ENCODE results near the gene IL20. TPM values are rescaled to one million over a fixed set of nuclear protein-coding genes. Genes with fewer than 3 reads are reported as not detected.

Gene IL20
- polyA plus RNA-seq, 1 donor (not counting 4 experiments of a cell fraction or from before 2014, with no cell fraction given): 4.7 TPM

DNA sequence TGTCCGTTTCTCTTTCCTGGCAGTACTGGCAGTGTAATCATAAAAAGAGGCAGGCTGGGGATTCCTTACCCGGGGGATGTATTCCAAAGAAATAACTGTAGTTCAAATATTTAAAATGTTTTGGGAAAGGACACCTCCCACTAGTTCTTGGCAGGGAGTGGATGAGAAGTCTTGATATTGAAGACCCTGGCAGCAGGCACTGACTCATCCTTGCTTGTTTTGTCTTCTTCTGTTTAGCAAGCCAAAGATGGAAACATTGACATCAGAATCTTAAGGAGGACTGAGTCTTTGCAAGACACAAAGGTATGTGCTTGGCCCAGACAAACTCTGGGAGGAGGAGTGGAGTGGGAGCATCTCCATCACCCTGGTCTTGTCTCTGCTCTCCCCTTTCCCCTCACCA, 639 bp downstream of the IL20 start:
- dilution Hi-C loops (cut with MboI; ENCODE audit: extremely low pct_ligation_motif_present, low sequenced_read_pairs): no loop called here
- no peak for FAIRE-seq
- no peaks in the 10 kb centered on the region for H3K79me2 ChIP-seq (ENCODE audit: control insufficient read depth, insufficient read depth, low read length)
- no peaks in the 10 kb centered on the region for H3K27me3 ChIP-seq (ENCODE audit: control insufficient read depth, extremely low read depth, insufficient read depth, low read length)
- no peak for DNase-seq (ENCODE audit: low read depth, low spot score)
- H3K9me3 ChIP-seq (ENCODE audit: control insufficient read depth, low read depth, low read length): no peaks in the 10 kb centered on the region
- peak overlapping the region; percentile 76 for H3K4me2 ChIP-seq (ENCODE audit: control insufficient read depth, extremely low read depth, insufficient read depth, low read depth, low read length)
- peaks cover 0 to 10% of the 10 kb centered on the region in 2 experiments for H3K36me3 ChIP-seq (ENCODE audit: control insufficient read depth in 2 of 2, extremely low read depth in 1 of 2, insufficient read depth in 2 of 2, low read length in 2 of 2)
- peaks cover 42% of the 10 kb centered on the region for H3K4me1 ChIP-seq (ENCODE audit: control insufficient read depth, extremely low read depth, insufficient read depth, low read length)
- H2AFZ ChIP-seq (ENCODE audit: control insufficient read depth, low read length): no peak overlapping the region
- H3K9me1 ChIP-seq (ENCODE audit: control insufficient read depth, extremely low read depth, insufficient read depth, low read length): no peaks in the 10 kb centered on the region
- peak overlapping the region in 1 of 3 experiments; percentile 51 for H3K4me3 ChIP-seq (ENCODE audit: control insufficient read depth in 2 of 3, extremely low read depth in 1 of 3, insufficient read depth in 2 of 3, low read depth in 1 of 3, low read length in 3 of 3)
- peak overlapping the region; percentile 53 for H3K9ac ChIP-seq (ENCODE audit: control insufficient read depth, extremely low read depth, insufficient read depth, low read length)
- TF ChIP-seq EZH2 (IDR thresholded peaks at IDR 0.05; ENCODE audit: low read length): no peak
- no peak for TF ChIP-seq CTCF (optimal IDR thresholded peaks at IDR 0.05 in 1 of 3, IDR thresholded peaks at IDR 0.05 in 1 of 3, conservative IDR thresholded peaks at IDR 0.05 in 1 of 3; ENCODE audit: extremely low read depth in 1 of 3, insufficient read depth in 2 of 3, low read length in 3 of 3)
- no peaks in the 10 kb centered on the region for H4K20me1 ChIP-seq (ENCODE audit: control insufficient read depth, extremely low read depth, insufficient read depth, low read length)
- peak overlapping the region; percentile 77 for H3K27ac ChIP-seq (ENCODE audit: control insufficient read depth, insufficient read depth, low read length)

DNA sequence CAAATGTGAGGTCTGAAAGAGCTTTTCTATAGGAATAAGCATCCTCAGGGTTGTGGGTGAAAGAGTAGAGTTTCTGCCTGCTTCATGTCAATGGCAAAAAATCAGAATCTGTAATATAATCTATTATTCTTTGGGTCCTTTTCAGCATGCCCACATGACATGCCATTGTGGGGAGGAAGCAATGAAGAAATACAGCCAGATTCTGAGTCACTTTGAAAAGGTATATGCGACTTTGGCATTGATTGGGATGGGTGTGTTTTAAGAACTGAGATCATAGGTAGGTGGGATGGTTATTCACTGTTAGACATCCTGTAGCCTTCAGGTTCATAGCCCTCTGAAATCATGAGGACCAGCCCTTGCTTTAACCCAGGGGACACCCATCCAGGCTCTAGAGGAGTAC, 1.8 kb downstream of the IL20 start:
- no peaks in the 10 kb centered on the region for H3K9me1 ChIP-seq (ENCODE audit: control insufficient read depth, extremely low read depth, insufficient read depth, low read length)
- no peak for FAIRE-seq
- H3K27me3 ChIP-seq (ENCODE audit: control insufficient read depth, extremely low read depth, insufficient read depth, low read length): no peaks in the 10 kb centered on the region
- TF ChIP-seq CTCF (optimal IDR thresholded peaks at IDR 0.05 in 1 of 3, IDR thresholded peaks at IDR 0.05 in 1 of 3, conservative IDR thresholded peaks at IDR 0.05 in 1 of 3; ENCODE audit: extremely low read depth in 1 of 3, insufficient read depth in 2 of 3, low read length in 3 of 3) (no peak), EZH2 (IDR thresholded peaks at IDR 0.05; ENCODE audit: low read length) (no peak)
- no peak overlapping the region for H2AFZ ChIP-seq (ENCODE audit: control insufficient read depth, low read length)
- peak overlapping the region in 1 of 3 experiments; percentile 7 for H3K4me3 ChIP-seq (ENCODE audit: control insufficient read depth in 2 of 3, extremely low read depth in 1 of 3, insufficient read depth in 2 of 3, low read depth in 1 of 3, low read length in 3 of 3)
- no peaks in the 10 kb centered on the region for H3K9me3 ChIP-seq (ENCODE audit: control insufficient read depth, low read depth, low read length)
- H3K79me2 ChIP-seq (ENCODE audit: control insufficient read depth, insufficient read depth, low read length): no peaks in the 10 kb centered on the region
- peaks cover 0 to 10% of the 10 kb centered on the region in 2 experiments for H3K36me3 ChIP-seq (ENCODE audit: control insufficient read depth in 2 of 2, extremely low read depth in 1 of 2, insufficient read depth in 2 of 2, low read length in 2 of 2)
- dilution Hi-C loops (cut with MboI; ENCODE audit: extremely low pct_ligation_motif_present, low sequenced_read_pairs): no loop called here
- no peak overlapping the region for H3K9ac ChIP-seq (ENCODE audit: control insufficient read depth, extremely low read depth, insufficient read depth, low read length)
- H4K20me1 ChIP-seq (ENCODE audit: control insufficient read depth, extremely low read depth, insufficient read depth, low read length): no peaks in the 10 kb centered on the region
- peaks cover 42% of the 10 kb centered on the region for H3K4me1 ChIP-seq (ENCODE audit: control insufficient read depth, extremely low read depth, insufficient read depth, low read length)
- peak overlapping the region; percentile 76 for H3K4me2 ChIP-seq (ENCODE audit: control insufficient read depth, extremely low read depth, insufficient read depth, low read depth, low read length)
- H3K27ac ChIP-seq (ENCODE audit: control insufficient read depth, insufficient read depth, low read length): no peak overlapping the region
- DNase-seq (ENCODE audit: low read depth, low spot score): no peak

All from keratinocyte (primary cell).